ENCODE results near the gene HOXC9.

DNA sequence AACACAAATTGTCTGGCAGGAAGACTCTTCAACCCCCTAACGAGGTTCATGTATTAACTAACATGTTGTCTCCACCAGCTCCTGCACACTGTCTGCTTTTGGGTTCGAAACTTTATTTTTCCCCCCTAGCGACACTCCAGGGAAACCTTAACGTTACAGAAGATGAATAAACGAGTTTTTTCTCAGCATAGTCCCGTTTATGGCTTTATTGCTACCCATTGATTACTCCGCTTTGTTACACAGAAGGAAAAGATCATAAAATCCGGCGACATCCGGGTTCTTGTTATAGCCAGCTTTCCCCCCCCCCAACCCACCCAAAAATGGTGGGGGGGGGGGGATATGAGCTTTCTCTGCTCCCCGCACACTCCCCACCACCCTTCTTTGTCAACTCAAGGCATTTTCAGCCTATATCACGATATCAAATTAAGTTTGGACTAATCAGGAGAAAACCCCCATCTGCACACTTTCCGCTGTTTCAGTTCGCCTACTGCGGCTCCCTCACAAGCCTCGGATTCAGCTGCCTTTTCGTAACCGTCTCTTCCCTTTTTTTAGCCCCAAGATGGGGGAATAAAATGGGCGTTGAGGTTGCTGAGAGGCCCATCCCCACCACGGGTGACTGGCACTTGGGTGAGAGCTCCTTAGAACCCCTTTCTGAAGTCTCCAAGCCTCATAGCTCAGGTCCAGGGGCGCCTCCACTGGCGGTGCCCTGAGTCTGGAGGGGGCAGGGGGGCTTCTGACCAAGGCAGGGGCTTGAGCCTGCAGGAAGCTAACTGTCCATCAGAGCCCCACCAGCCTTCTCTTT, 26.9 kb downstream of the HOXC9 start:
- TF ChIP-seq CTCF (conservative IDR thresholded peaks at IDR 0.05 in 1 of 2, IDR thresholded peaks at IDR 0.05 in 1 of 2; ENCODE audit: extremely low read depth in 1 of 2, insufficient read depth in 1 of 2, low read depth in 1 of 2, low read length in 2 of 2) (no peak), EZH2 (IDR thresholded peaks at IDR 0.05; ENCODE audit: borderline replicate concordance, low read length) (no peak)

Measured in mammary epithelial cell (primary cell).